HFFc6 (cell line): ENCODE results near the gene TBX1. TPM values are rescaled to one million over a fixed set of nuclear protein-coding genes. Genes with fewer than 3 reads are reported as not detected.

Source experiments
- DNase-seq: peaks from one replicate; pipeline ENCODE4 v3.0.0-alpha.2; 2018
- H3K27ac Mint-ChIP-seq: 2 replicates; pipeline ENCODE4 v1.8.0; 2020; ENCODE audit warnings: mild to moderate bottlenecking, mixed read lengths
- H3K27me3 Mint-ChIP-seq: 2 replicates; pipeline ENCODE4 v1.8.0; 2021; ENCODE audit warnings: mild to moderate bottlenecking, moderate library complexity, mixed read lengths; ENCODE audit not compliant: insufficient read depth
- H3K36me3 Mint-ChIP-seq: 2 replicates; pipeline ENCODE4 v1.8.0; 2021; ENCODE audit warnings: low read depth, mixed read lengths
- H3K4me1 Mint-ChIP-seq: 2 replicates; pipeline ENCODE4 v1.8.0; 2020; ENCODE audit warnings: low read depth, mixed read lengths
- H3K4me3 Mint-ChIP-seq: 2 replicates; pipeline ENCODE4 v1.8.0; 2020; ENCODE audit warnings: mild to moderate bottlenecking, moderate library complexity, mixed read lengths
- H3K9me3 Mint-ChIP-seq: 2 replicates; pipeline ENCODE4 v1.8.0; 2020; ENCODE audit warnings: mild to moderate bottlenecking, mixed read lengths
- total RNA-seq, 6 experiments: library from RNA; stranded (reverse); fragmentation: NEBNext Ultra II Directional; extraction: Animal tissue kit (Norgen Biotek cat#: 25700); gene quantifications; 2 replicates in 1 of 6; 3 replicates in 5 of 6; pipeline ENCODE4 v1.2.3, GENCODE V29; 2021
- TF ChIP-seq, protein P1 (sequence below): fragments of 200-600 bp; sonication (generic); IDR thresholded peaks from 2 replicates; pipeline ENCODE4 v1.5.0; 2021; ENCODE audit warnings: antibody characterized with exemption, mild to moderate bottlenecking

TBX1 gene
- total RNA-seq, 6 experiments from 2014 or later, result 0.14 to 1.1 (median 0.73) TPM; not detected in 1

GRCh38 chr22:19728836-19729235, 31.7 kb upstream of the TBX1 start:
- Mint-ChIP-seq H3K4me1 (no peaks in the 10 kb centered on the region; the same call in 1 of the 2 replicates), H3K9me3 (peaks cover 22% of the 10 kb centered on the region), H3K36me3 (peaks cover 10% of the 10 kb centered on the region), H3K27ac (no peak overlapping the region), H3K27me3 (peaks cover 5% of the 10 kb centered on the region), H3K4me3 (no peak overlapping the region)
- TF ChIP-seq, protein P1, sequence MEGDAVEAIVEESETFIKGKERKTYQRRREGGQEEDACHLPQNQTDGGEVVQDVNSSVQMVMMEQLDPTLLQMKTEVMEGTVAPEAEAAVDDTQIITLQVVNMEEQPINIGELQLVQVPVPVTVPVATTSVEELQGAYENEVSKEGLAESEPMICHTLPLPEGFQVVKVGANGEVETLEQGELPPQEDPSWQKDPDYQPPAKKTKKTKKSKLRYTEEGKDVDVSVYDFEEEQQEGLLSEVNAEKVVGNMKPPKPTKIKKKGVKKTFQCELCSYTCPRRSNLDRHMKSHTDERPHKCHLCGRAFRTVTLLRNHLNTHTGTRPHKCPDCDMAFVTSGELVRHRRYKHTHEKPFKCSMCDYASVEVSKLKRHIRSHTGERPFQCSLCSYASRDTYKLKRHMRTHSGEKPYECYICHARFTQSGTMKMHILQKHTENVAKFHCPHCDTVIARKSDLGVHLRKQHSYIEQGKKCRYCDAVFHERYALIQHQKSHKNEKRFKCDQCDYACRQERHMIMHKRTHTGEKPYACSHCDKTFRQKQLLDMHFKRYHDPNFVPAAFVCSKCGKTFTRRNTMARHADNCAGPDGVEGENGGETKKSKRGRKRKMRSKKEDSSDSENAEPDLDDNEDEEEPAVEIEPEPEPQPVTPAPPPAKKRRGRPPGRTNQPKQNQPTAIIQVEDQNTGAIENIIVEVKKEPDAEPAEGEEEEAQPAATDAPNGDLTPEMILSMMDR, result no peak
- DNase-seq, result no peak

DNA sequence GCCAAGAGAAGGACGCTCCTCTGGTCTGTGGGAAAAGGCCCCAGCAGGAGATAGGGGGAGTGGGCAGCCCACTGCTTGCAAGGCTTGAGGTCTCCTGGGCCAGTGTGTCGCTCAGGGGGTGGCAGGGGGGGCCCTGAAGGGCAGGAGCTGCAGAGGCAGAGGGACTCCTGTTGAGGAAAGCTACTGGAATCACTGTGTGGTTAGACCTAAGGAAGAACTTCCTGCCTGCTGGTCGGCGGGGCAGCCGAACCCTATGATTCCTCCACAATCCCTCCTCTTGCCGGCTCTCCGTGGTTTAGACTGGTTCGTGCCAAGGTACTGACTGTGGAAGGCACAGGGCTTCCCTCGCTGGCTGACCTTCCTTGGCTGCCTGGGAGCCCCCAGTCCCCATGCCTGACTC, 31.1 kb upstream of the TBX1 start:
- TF ChIP-seq, protein P1, result no peak
- no peak overlapping the region for H3K27ac Mint-ChIP-seq
- peaks cover 10% of the 10 kb centered on the region for H3K36me3 Mint-ChIP-seq
- H3K4me1 Mint-ChIP-seq, result no peaks in the 10 kb centered on the region; the same call in 1 of the 2 replicates
- H3K27me3 Mint-ChIP-seq, result peaks cover 5% of the 10 kb centered on the region
- peaks cover 21% of the 10 kb centered on the region for H3K9me3 Mint-ChIP-seq
- H3K4me3 Mint-ChIP-seq, result no peak overlapping the region
- no peak for DNase-seq

GRCh38 chr22:19730198-19730597, 30.4 kb upstream of the TBX1 start:
- Mint-ChIP-seq H3K9me3 (peaks cover 14% of the 10 kb centered on the region), H3K4me3 (no peak overlapping the region)

DNA sequence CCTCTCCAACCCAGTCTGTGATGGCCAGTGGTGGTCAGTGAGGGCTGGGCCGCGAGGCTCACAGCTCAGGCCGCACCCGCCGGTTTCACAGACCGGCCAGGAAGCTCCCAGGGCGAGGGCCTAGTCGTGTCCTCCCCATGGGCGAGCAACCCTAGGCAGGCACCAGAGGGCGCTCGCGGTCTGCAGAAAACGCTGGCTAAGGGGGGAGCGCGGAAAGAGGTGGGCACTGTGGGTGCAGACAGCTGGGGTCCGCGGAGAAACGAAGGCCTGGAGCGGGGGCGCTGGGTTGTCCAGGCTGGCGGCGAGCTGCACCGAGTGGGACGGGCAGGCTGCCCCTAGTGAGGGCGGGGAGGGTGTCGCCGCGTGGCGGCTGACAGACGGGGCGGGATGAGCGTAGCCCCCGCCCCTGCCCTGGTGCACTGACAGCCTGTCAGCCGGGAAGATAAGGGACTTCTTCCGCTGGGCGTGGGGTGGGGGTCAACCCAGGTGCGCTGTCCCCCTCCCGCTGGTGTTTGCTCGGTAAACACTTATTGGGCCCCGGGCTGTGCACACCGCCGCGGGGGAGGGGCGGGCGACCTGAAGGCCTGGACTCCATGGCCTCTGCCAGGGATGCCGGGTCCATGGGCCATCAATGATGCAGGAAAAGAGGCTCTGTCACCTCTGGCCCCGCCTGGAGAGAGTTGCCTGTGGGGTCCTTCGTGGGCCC, 29.8 kb upstream of the TBX1 start:
- DNase-seq, result peak; percentile 57
- TF ChIP-seq, protein P1, result peak; percentile 96
- H3K27ac Mint-ChIP-seq, result peak overlapping the region; percentile 7; the same call in 1 of the 2 replicates
- H3K27me3 Mint-ChIP-seq, result peaks cover 2% of the 10 kb centered on the region
- no peaks in the 10 kb centered on the region; the same call in 1 of the 2 replicates for H3K4me1 Mint-ChIP-seq
- no peaks in the 10 kb centered on the region for H3K36me3 Mint-ChIP-seq
- H3K4me3 Mint-ChIP-seq, result peak overlapping the region; percentile 75
- peaks cover 10% of the 10 kb centered on the region for H3K9me3 Mint-ChIP-seq

More at GRCh38 chr22:19730198-19730597, 30.4 kb upstream of the TBX1 start:
- Mint-ChIP-seq H3K27me3 (peaks cover 4% of the 10 kb centered on the region), H3K4me1 (no peaks in the 10 kb centered on the region; the same call in 1 of the 2 replicates), H3K27ac (0 out of 2 replicates have a peak overlapping the region, but pooled peaks have one; percentile 7), H3K36me3 (peaks cover 3% of the 10 kb centered on the region)
- DNase-seq, result no peak
- TF ChIP-seq, protein P1, result no peak

- Mint-ChIP-seq H3K4me3 (peak overlapping the region; percentile 75), H3K4me1 (no peaks in the 10 kb centered on the region; the same call in 1 of the 2 replicates), H3K9me3 (peaks cover 6% of the 10 kb centered on the region), H3K27ac (no peak overlapping the region), H3K27me3 (peaks cover 2% of the 10 kb centered on the region), H3K36me3 (no peaks in the 10 kb centered on the region)
- no peak for DNase-seq
- TF ChIP-seq, protein P1, result no peak
These were observed 29.0 kb upstream of the TBX1 start for GRCh38 chr22:19731361-19732135.
